ENCODE results near the gene ABCA12.

DNA sequence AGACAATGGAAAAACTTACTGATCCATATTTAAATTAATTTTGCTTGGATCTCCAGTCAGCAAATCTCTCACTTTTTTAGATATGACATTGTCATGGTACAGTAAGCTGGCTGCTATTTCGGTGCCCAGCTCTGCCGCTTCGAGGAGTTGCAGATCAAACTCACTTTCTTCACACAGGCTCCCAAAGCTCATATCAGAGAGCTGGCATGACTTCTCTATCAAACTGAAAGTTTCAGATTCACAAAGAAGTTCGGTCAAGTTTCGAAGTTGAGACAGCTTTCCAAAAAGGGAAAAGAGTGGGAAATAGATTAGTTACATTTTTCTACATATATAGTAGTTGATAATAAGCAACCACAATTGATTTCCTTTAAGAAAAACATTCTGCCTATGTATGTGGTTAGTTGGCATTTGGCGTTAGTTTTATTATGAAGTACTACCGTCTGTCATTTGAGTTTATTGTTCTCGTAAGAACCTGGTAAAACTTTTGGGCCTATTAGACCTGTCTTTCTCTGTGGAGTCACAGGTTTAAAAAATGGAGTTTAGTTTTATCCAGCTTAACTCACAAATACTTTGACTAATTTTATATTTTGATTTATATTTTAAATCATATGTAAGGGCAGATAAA, 118.8 kb downstream of the ABCA12 start:
- no peak for TF ChIP-seq ZBTB20 (CRISPR knock-in tag; IDR thresholded peaks at IDR 0.05; ENCODE audit: borderline replicate concordance, low read depth)
- TF ChIP-seq MED1 (CRISPR knock-in tag; IDR thresholded peaks at IDR 0.05) = no peak
- TF ChIP-seq, protein P1, sequence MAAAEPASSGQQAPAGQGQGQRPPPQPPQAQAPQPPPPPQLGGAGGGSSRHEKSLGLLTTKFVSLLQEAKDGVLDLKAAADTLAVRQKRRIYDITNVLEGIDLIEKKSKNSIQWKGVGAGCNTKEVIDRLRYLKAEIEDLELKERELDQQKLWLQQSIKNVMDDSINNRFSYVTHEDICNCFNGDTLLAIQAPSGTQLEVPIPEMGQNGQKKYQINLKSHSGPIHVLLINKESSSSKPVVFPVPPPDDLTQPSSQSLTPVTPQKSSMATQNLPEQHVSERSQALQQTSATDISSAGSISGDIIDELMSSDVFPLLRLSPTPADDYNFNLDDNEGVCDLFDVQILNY (CRISPR knock-in tag; conservative IDR thresholded peaks at IDR 0.05) = no peak

All from HepG2 (cell line).